ENCODE data around the gene TBL2. TPM values are rescaled to one million over a fixed set of nuclear protein-coding genes. Genes with fewer than 3 reads are reported as not detected.

Gene TBL2
- polyA plus RNA-seq, 3 donors, result 10.4 to 40.1 (median 26.2) TPM

DNA sequence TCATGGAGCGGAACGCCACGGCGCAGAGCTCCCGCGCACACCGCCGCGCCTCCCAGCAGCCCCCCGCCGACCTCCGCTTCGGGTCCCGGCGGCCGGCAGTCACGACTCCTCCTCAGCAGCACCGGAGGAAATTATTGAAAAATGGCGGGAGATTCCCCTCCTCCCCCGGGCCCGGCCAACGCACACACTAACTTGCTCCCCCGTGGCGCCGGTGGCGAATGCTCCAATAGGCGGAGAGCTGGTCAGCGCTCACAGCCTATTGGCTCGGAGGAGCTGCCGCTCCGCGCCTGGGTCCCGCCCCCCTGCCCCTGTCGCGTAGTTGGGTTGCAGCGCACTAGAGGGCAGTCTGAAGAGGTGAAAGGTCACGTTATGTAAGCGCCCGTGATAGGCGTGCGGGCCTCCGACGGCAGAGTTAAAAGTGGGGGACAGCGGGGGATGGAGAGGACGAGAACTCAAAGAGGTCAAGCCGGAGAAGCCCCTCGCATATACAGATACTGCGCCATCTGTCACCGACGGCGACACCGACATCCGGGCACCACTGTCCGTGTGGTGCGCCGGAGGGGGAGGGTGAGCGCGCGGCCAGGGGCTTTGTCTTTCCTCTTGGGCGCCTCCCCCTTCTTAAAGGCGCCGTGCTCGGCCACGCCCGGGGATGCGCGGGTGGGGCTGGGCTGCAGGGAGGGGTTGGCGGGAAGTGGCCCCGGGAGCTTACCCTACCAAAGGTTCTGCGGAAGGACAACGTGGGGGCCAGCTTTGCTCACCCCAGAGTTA is 56.1 kb downstream of the TBL2 start, which contains the start of gene BAZ1B:
BAZ1B (minus strand) TSS at position 189 of the 768 bp plus-strand sequence. CDS start 360 bp downstream, outside the sequence.
- Histone ChIP-seq H3K36me3 (replicated peaks in 1 of 2; ENCODE audit: control insufficient read depth in 1 of 2, insufficient read depth in 2 of 2, low read length in 2 of 2) (peaks cover 3 to 13% of the 10 kb centered on the region in 2 donors), H3K27me3 (ENCODE audit: control insufficient read depth in 2 of 2, insufficient read depth in 2 of 2, low read length in 2 of 2) (no peaks in the 10 kb centered on the region), H2AFZ (ENCODE audit: insufficient read depth, low read depth, low read length, poor library complexity, severe bottlenecking) (peak within 1 kb of the TSS; percentile 89), H3K27ac (ENCODE audit: low read depth in 1 of 2, low read length in 2 of 2) (peak within 1 kb of the TSS; percentile 70 to 90), H3K4me1 (ENCODE audit: control insufficient read depth in 1 of 2, insufficient read depth in 2 of 2, low read length in 2 of 2) (peaks cover 38 to 53% of the 10 kb centered on the region in 2 donors), H3K4me2 (replicated peaks; ENCODE audit: extremely low read depth, low read length, poor library complexity, severe bottlenecking) (peak within 1 kb of the TSS; percentile 98), H3K9ac (ENCODE audit: insufficient read depth, low read length, poor library complexity, severe bottlenecking) (peak within 1 kb of the TSS; percentile 76), H3K9me3 (replicated peaks in 1 of 2; ENCODE audit: control insufficient read depth in 1 of 2, insufficient read depth in 1 of 2, low read length in 2 of 2) (no peaks in the 10 kb centered on the region), H4K20me1 (ENCODE audit: insufficient read depth, low read length) (peaks cover 40% of the 10 kb centered on the region), H3K4me3 (replicated peaks in 1 of 3; ENCODE audit: low read depth in 2 of 3, low read length in 3 of 3) (peak within 1 kb of the TSS; percentile 54 to 91 (median 64)), H3K79me2 (ENCODE audit: insufficient read depth, low read length) (peaks cover 57% of the 10 kb centered on the region)
- H3K9me3 Mint-ChIP-seq, result no peaks in the 10 kb centered on the region
- peak; percentile 96 to 97 (median 96) for DNase-seq
- no peaks in the 10 kb centered on the region for H3K27me3 Mint-ChIP-seq (ENCODE audit: low read depth in 3 of 3)
- WGBS (ENCODE audit: insufficient coverage), result 0% methylated on average over 65 of the region's 71 CpGs
- H3K27ac Mint-ChIP-seq, result peak within 1 kb of the TSS; percentile 93 to 99 (median 97)
- intact Hi-C loops (cut with micrococcal nuclease), result loop anchor here (2.0 to 10.0 kb wide), 4 partner anchors 35 to 210 kb away; partner anchors contain the start of genes BCL7B (in 1 of the 2), TBL2 (in 1 of the 2) and VPS37D (in 1 of the 2)
- peaks cover 48% of the 10 kb centered on the region for H3K4me1 Mint-ChIP-seq
- H3K4me3 Mint-ChIP-seq, result peak within 1 kb of the TSS; percentile 93 to 97
- H3K36me3 Mint-ChIP-seq, result peaks cover 2 to 11% of the 10 kb centered on the region in 2 donors
- TF ChIP-seq, protein P1, sequence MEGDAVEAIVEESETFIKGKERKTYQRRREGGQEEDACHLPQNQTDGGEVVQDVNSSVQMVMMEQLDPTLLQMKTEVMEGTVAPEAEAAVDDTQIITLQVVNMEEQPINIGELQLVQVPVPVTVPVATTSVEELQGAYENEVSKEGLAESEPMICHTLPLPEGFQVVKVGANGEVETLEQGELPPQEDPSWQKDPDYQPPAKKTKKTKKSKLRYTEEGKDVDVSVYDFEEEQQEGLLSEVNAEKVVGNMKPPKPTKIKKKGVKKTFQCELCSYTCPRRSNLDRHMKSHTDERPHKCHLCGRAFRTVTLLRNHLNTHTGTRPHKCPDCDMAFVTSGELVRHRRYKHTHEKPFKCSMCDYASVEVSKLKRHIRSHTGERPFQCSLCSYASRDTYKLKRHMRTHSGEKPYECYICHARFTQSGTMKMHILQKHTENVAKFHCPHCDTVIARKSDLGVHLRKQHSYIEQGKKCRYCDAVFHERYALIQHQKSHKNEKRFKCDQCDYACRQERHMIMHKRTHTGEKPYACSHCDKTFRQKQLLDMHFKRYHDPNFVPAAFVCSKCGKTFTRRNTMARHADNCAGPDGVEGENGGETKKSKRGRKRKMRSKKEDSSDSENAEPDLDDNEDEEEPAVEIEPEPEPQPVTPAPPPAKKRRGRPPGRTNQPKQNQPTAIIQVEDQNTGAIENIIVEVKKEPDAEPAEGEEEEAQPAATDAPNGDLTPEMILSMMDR (IDR thresholded peaks at IDR 0.05), result peak; percentile 19

DNA sequence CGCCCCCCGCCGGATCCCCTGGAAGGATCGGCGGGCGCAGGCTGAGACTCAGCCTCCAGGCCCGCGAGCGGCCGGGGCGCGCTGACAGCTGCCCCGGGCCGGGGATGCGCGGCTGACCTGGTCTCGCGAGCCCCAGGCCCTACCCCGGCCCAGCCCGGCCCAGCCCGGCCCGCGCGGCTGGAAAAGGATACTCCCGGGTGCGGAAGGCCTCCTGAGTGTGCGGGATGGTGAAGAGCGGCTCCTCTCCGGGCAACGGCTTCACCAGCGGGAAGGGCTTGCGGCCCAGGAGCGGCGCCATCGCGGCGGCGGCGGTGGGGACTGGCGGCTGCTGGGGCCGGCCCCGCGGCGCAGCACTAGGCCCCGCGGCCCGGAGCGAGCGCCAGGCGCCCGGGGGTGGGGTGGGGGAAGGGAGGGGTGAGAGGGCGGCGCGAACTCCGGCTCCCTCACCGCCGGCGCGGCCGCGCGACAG is 56.7 kb downstream of the TBL2 start:
- Mint-ChIP-seq H3K27me3 (ENCODE audit: low read depth in 3 of 3) (no peaks in the 10 kb centered on the region), H3K27ac (peak overlapping the region in 3 of 7 donors; percentile 30 to 97 (median 71)), H3K4me1 (peaks cover 42% of the 10 kb centered on the region), H3K4me3 (peak overlapping the region; percentile 93 to 97), H3K36me3 (peaks cover 6 to 17% of the 10 kb centered on the region in 2 donors), H3K9me3 (no peaks in the 10 kb centered on the region)
- Histone ChIP-seq H3K4me2 (replicated peaks; ENCODE audit: extremely low read depth, low read length, poor library complexity, severe bottlenecking) (peak overlapping the region; percentile 98), H3K4me3 (replicated peaks in 1 of 3; ENCODE audit: low read depth in 2 of 3, low read length in 3 of 3) (peak overlapping the region; percentile 54 to 91 (median 64)), H2AFZ (ENCODE audit: insufficient read depth, low read depth, low read length, poor library complexity, severe bottlenecking) (peak overlapping the region; percentile 89), H3K79me2 (ENCODE audit: insufficient read depth, low read length) (peaks cover 63% of the 10 kb centered on the region), H3K27ac (ENCODE audit: low read depth in 1 of 2, low read length in 2 of 2) (peak overlapping the region in 1 of 2 donors; percentile 90), H3K27me3 (ENCODE audit: control insufficient read depth in 2 of 2, insufficient read depth in 2 of 2, low read length in 2 of 2) (no peaks in the 10 kb centered on the region), H3K9ac (ENCODE audit: insufficient read depth, low read length, poor library complexity, severe bottlenecking) (peak overlapping the region; percentile 76), H4K20me1 (ENCODE audit: insufficient read depth, low read length) (peaks cover 46% of the 10 kb centered on the region), H3K9me3 (replicated peaks in 1 of 2; ENCODE audit: control insufficient read depth in 1 of 2, insufficient read depth in 1 of 2, low read length in 2 of 2) (no peaks in the 10 kb centered on the region), H3K4me1 (ENCODE audit: control insufficient read depth in 1 of 2, insufficient read depth in 2 of 2, low read length in 2 of 2) (peaks cover 33 to 48% of the 10 kb centered on the region in 2 donors), H3K36me3 (replicated peaks in 1 of 2; ENCODE audit: control insufficient read depth in 1 of 2, insufficient read depth in 2 of 2, low read length in 2 of 2) (peaks cover 3 to 19% of the 10 kb centered on the region in 2 donors)
- TF ChIP-seq, protein P1 (IDR thresholded peaks at IDR 0.05), result no peak
- no peak for DNase-seq
- intact Hi-C loops (cut with micrococcal nuclease), result loop anchor here (2.0 to 10.0 kb wide), 4 partner anchors 36 to 211 kb away; partner anchors contain the start of genes BCL7B (in 1 of the 2), TBL2 (in 1 of the 2) and VPS37D (in 1 of the 2)
- whole genome bisulfite sequencing (ENCODE audit: insufficient coverage), result under 1% methylated on average over 58 of the region's 62 CpGs
